ENCODE results near the gene CLCA1.

CLCA1 gene

GRCh38 chr1:86472152-86472551, 3.4 kb downstream of the CLCA1 start:
- H3K4me3 ChIP-seq (replicated peaks; ENCODE audit: low read depth, low read length), result no peak overlapping the region
- no peak for TF ChIP-seq CTCF (IDR thresholded peaks at IDR 0.05; ENCODE audit: low read depth, low read length, missing control alignments)
- no peak for DNase-seq (ENCODE audit: extremely low read depth, low read depth)

- H3K4me3 ChIP-seq (replicated peaks; ENCODE audit: low read depth, low read length), result no peak overlapping the region
- no peak for TF ChIP-seq CTCF (IDR thresholded peaks at IDR 0.05; ENCODE audit: low read depth, low read length, missing control alignments)
- no peak for DNase-seq (ENCODE audit: extremely low read depth, low read depth)
Observed at GRCh38 chr1:86472767-86473166, 4.0 kb downstream of the CLCA1 start.

GRCh38 chr1:86477256-86477655, 8.5 kb downstream of the CLCA1 start:
- no peak for TF ChIP-seq CTCF (IDR thresholded peaks at IDR 0.05; ENCODE audit: low read depth, low read length, missing control alignments)
- DNase-seq (ENCODE audit: extremely low read depth, low read depth), result no peak
- no peak overlapping the region for H3K4me3 ChIP-seq (replicated peaks; ENCODE audit: low read depth, low read length)

GRCh38 chr1:86477682-86478081, 9.0 kb downstream of the CLCA1 start:
- H3K4me3 ChIP-seq (replicated peaks; ENCODE audit: low read depth, low read length), result no peak overlapping the region
- no peak for DNase-seq (ENCODE audit: extremely low read depth, low read depth)
- no peak for TF ChIP-seq CTCF (IDR thresholded peaks at IDR 0.05; ENCODE audit: low read depth, low read length, missing control alignments)

DNA sequence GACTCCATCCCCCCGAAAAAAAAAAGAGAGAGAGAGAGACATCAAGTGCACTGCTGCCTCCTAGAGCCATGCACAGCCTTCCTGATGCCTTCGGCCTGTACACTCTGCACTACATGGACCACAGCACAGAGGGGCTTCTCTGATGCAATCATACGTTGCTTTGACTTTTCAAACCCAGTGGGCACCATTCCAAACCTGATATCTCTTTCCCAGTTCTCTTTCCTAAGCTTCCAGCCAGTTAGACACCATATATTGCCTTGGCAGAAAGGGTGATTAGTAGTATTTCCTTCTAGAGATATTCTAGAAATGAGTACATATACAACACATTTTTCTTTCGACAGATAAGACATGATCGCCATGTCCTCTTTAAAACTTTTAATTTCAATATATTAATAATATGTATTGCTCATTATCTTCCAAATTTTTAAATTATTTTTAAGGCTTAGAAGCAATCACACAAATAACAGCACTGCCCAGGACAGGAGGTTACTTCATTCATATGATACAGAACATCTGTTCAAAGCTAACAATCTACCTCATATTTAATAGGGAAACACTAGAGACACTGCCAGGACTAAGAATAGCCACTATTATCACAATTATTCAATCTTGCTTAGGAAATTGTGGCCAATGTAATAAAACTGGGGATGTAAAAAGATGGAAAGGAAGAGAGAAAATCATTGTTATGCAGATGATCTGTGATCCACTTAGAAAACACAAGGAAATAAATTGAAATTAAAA, 9.9 kb downstream of the CLCA1 start:
- DNase-seq (ENCODE audit: extremely low read depth, low read depth), result no peak
- H3K4me3 ChIP-seq (replicated peaks; ENCODE audit: low read depth, low read length), result no peak overlapping the region
- TF ChIP-seq CTCF (IDR thresholded peaks at IDR 0.05; ENCODE audit: low read depth, low read length, missing control alignments), result no peak

- no peak for TF ChIP-seq CTCF (IDR thresholded peaks at IDR 0.05; ENCODE audit: low read depth, low read length, missing control alignments)
- no peak overlapping the region for H3K4me3 ChIP-seq (replicated peaks; ENCODE audit: low read depth, low read length)
- no peak for DNase-seq (ENCODE audit: extremely low read depth, low read depth)
Observed at GRCh38 chr1:86481966-86482365, 13.2 kb downstream of the CLCA1 start.
